H9 (cell line): ENCODE measurements around the gene LNX2. TPM values are rescaled to one million over a fixed set of nuclear protein-coding genes. Genes with fewer than 3 reads are reported as not detected.

Experiments used
- DNase-seq: peaks from one replicate; pipeline ENCODE4 v3.0.0-alpha.2; 2017
- H2AFZ ChIP-seq: one replicate; pipeline ENCODE4 v1.6.1; 2013; ENCODE audit warnings: mild to moderate bottlenecking, low read length, control low read depth, moderate library complexity
- H2AK5ac ChIP-seq: 2 replicates; pipeline ENCODE4 v1.6.1; 2013; ENCODE audit warnings: low read length, control low read depth, mixed read lengths; ENCODE audit not compliant: insufficient read length
- H2BK120ac ChIP-seq: one replicate; pipeline ENCODE4 v1.6.1; 2013; ENCODE audit warnings: low read depth, mild to moderate bottlenecking, low read length, control low read depth, inconsistent platforms; ENCODE audit not compliant: poor library complexity, severe bottlenecking
- H2BK12ac ChIP-seq: 2 replicates; pipeline ENCODE4 v1.6.1; 2013; ENCODE audit warnings: low read length, control low read depth, mixed read lengths, low read depth; ENCODE audit not compliant: insufficient read length
- H2BK15ac ChIP-seq: 2 replicates; pipeline ENCODE4 v1.6.1; 2013; ENCODE audit warnings: low read depth, low read length, control low read depth
- H2BK20ac ChIP-seq: one replicate; pipeline ENCODE4 v1.6.1; 2013; ENCODE audit warnings: low read depth, mild to moderate bottlenecking, low read length, control low read depth, inconsistent platforms; ENCODE audit not compliant: poor library complexity, severe bottlenecking
- H2BK5ac ChIP-seq: 2 replicates; pipeline ENCODE4 v1.6.1; 2013; ENCODE audit warnings: low read length, control low read depth, mixed read lengths; ENCODE audit not compliant: insufficient read length
- H3K14ac ChIP-seq: 2 replicates; pipeline ENCODE4 v1.6.1; 2013; ENCODE audit warnings: low read length, control low read depth; ENCODE audit not compliant: insufficient read depth
- H3K18ac ChIP-seq: 2 replicates; pipeline ENCODE4 v1.6.1; 2013; ENCODE audit warnings: low read depth, mild to moderate bottlenecking, mixed read lengths, low read length, control low read depth; ENCODE audit not compliant: insufficient read length
- H3K23ac ChIP-seq: 2 replicates; pipeline ENCODE4 v1.6.1; 2013; ENCODE audit warnings: low read length, control low read depth, mixed read lengths, low read depth; ENCODE audit not compliant: insufficient read length
- H3K23me2 ChIP-seq: 2 replicates; pipeline ENCODE4 v1.6.1; 2013; ENCODE audit warnings: low read depth, mild to moderate bottlenecking, mixed read lengths, low read length, control low read depth; ENCODE audit not compliant: insufficient read length, poor library complexity, severe bottlenecking
- H3K27ac ChIP-seq: 2 replicates; pipeline ENCODE4 v1.5.1; 2013; ENCODE audit warnings: low read length, control low read depth, mixed read lengths, low read depth; ENCODE audit not compliant: insufficient read length
- H3K27me3 ChIP-seq: 2 replicates; pipeline ENCODE4 v1.6.1; 2013; ENCODE audit warnings: low read length, control low read depth, inconsistent platforms; ENCODE audit not compliant: insufficient read depth
- H3K4ac ChIP-seq: 2 replicates; pipeline ENCODE4 v1.6.1; 2013; ENCODE audit warnings: low read depth, mild to moderate bottlenecking, control low read depth, inconsistent platforms, low read length, moderate library complexity
- H3K4me1 ChIP-seq: 2 replicates; pipeline ENCODE4 v1.6.1; 2013; ENCODE audit warnings: low read length, control low read depth, inconsistent platforms; ENCODE audit not compliant: insufficient read depth
- H3K4me2 ChIP-seq: 2 replicates; pipeline ENCODE4 v1.6.1; 2013; ENCODE audit warnings: low read length, control low read depth, mixed read lengths; ENCODE audit not compliant: insufficient read length, insufficient read depth
- H3K56ac ChIP-seq: 2 replicates; pipeline ENCODE4 v1.6.1; 2013; ENCODE audit warnings: low read depth, mild to moderate bottlenecking, mixed read lengths, low read length, control low read depth; ENCODE audit not compliant: insufficient read length
- H3K79me1 ChIP-seq: 2 replicates; pipeline ENCODE4 v1.6.1; 2013; ENCODE audit warnings: low read depth, mild to moderate bottlenecking, moderate library complexity, low read length, control low read depth, inconsistent platforms; ENCODE audit not compliant: insufficient read depth, poor library complexity, severe bottlenecking
- H3K79me2 ChIP-seq: 2 replicates; pipeline ENCODE4 v1.6.1; 2013; ENCODE audit warnings: low read length, control low read depth, inconsistent platforms; ENCODE audit not compliant: insufficient read depth
- H3K9ac ChIP-seq: 2 replicates; pipeline ENCODE4 v1.6.1; 2013; ENCODE audit warnings: low read length, control low read depth, mixed read lengths; ENCODE audit not compliant: insufficient read length; ENCODE audit errors: extremely low read depth
- H3K9me3 ChIP-seq: one replicate; pipeline ENCODE4 v1.6.1; 2013; ENCODE audit warnings: low read depth, low read length, inconsistent platforms; ENCODE audit not compliant: control insufficient read depth
- H3T11ph ChIP-seq: one replicate; pipeline ENCODE4 v1.6.1; 2013; ENCODE audit warnings: mild to moderate bottlenecking, low read length, control low read depth, inconsistent platforms
- H4K20me1 ChIP-seq: one replicate; pipeline ENCODE4 v1.6.1; 2013; ENCODE audit not compliant: control insufficient read depth, insufficient read length, insufficient read depth
- H4K5ac ChIP-seq: 2 replicates; pipeline ENCODE4 v1.6.1; 2013; ENCODE audit warnings: low read depth, mild to moderate bottlenecking, mixed read lengths, low read length, control low read depth; ENCODE audit not compliant: insufficient read length
- H4K8ac ChIP-seq: replicated peaks from 2 replicates; pipeline ENCODE4 v1.6.1; 2013; ENCODE audit warnings: low read length, control low read depth, mixed read lengths, low read depth; ENCODE audit not compliant: insufficient read length
- H4K91ac ChIP-seq: 2 replicates; pipeline ENCODE4 v1.6.1; 2013; ENCODE audit warnings: low read depth, mild to moderate bottlenecking, moderate library complexity, mixed read lengths, low read length, control low read depth; ENCODE audit not compliant: insufficient read length
- H3K27ac Mint-ChIP-seq, 3 experiments: 2 replicates in 2 of 3; 3 replicates in 1 of 3; pipeline ENCODE4 v1.8.0; 2020 to 2021; ENCODE audit warnings: mixed read lengths in 3 of 3, mild to moderate bottlenecking in 1 of 3, moderate library complexity in 1 of 3
- H3K27me3 Mint-ChIP-seq: 2 replicates; pipeline ENCODE4 v1.8.0; 2021; ENCODE audit warnings: low read depth, mild to moderate bottlenecking, moderate library complexity, mixed read lengths
- H3K36me3 Mint-ChIP-seq, 3 experiments: 2 replicates in 2 of 3; 3 replicates in 1 of 3; pipeline ENCODE4 v1.8.0; 2020 to 2021; ENCODE audit warnings: low read depth in 3 of 3, mixed read lengths in 3 of 3; ENCODE audit not compliant: insufficient read depth in 1 of 3
- H3K4me1 Mint-ChIP-seq, 2 experiments: 2 replicates each; pipeline ENCODE4 v1.8.0; 2020; ENCODE audit warnings: mixed read lengths in 2 of 2
- H3K4me3 Mint-ChIP-seq, 2 experiments: 2 replicates in 1 of 2; 3 replicates in 1 of 2; pipeline ENCODE4 v1.8.0; 2020 to 2021; ENCODE audit warnings: mild to moderate bottlenecking in 2 of 2, mixed read lengths in 2 of 2, moderate library complexity in 1 of 2
- H3K9me3 Mint-ChIP-seq, 2 experiments: 2 replicates in 1 of 2; 3 replicates in 1 of 2; pipeline ENCODE4 v1.8.0; 2020; ENCODE audit warnings: mild to moderate bottlenecking in 2 of 2, mixed read lengths in 2 of 2, moderate library complexity in 1 of 2
- CTCF ChIP-seq: fragments of 200-600 bp; sonication (generic); conservative IDR thresholded peaks from 3 replicates; pipeline ENCODE4 v1.8.0; 2021; ENCODE audit warnings: antibody characterized with exemption, mild to moderate bottlenecking
- WGBS: extraction: QIAGEN DNeasy Blood & Tissue Kit; methylation state at CpG from one replicate; pipeline ENCODE4 v1.1.7; 2013; ENCODE audit warnings: missing lambda C conversion rate, low lambda C conversion rate, mixed read lengths; ENCODE audit not compliant: insufficient read length; ENCODE audit errors: extremely low coverage; 5-methylcytosine and 5-hydroxymethylcytosine counted together
- total RNA-seq: library from RNA; stranded (reverse); gene quantifications from 2 replicates; pipeline ENCODE4 v1.2.1, GENCODE V29; 2021

Gene LNX2
- total RNA-seq, 1 experiment from 2014 or later: 12.4 TPM

- Histone ChIP-seq H4K20me1 (no peaks in the 10 kb centered on the region), H3K4me1 (no peaks in the 10 kb centered on the region), H4K91ac (no peak overlapping the region), H3K4me2 (no peak overlapping the region), H4K8ac (no peak overlapping the region), H4K5ac (no peak overlapping the region), H3K79me1 (no peaks in the 10 kb centered on the region), H3T11ph (no peak overlapping the region), H3K9me3 (no peaks in the 10 kb centered on the region), H3K56ac (no peak overlapping the region), H2BK120ac (no peak overlapping the region), H2AFZ (no peak overlapping the region), H3K27me3 (no peaks in the 10 kb centered on the region), H3K79me2 (no peaks in the 10 kb centered on the region), H2BK12ac (no peak overlapping the region), H3K23me2 (no peaks in the 10 kb centered on the region), H3K9ac (no peak overlapping the region), H2BK20ac (no peak overlapping the region), H3K27ac (no peak overlapping the region), H3K18ac (no peak overlapping the region), H2BK15ac (no peak overlapping the region), H3K23ac (no peak overlapping the region), H2BK5ac (no peak overlapping the region), H3K14ac (no peak overlapping the region), H3K4ac (no peak overlapping the region), H2AK5ac (no peak overlapping the region)
- no peak for DNase-seq
- Mint-ChIP-seq H3K27me3 (no peaks in the 10 kb centered on the region), H3K36me3 (peaks cover 14 to 48% (median 38%) of the 10 kb centered on the region in 3 experiments; a peak in 6 of 7 replicates), H3K27ac (peak overlapping the region in 1 of 3 experiments; percentile 34; a peak in 2 of 7 replicates), H3K4me3 (no peak overlapping the region), H3K4me1 (no peaks in the 10 kb centered on the region), H3K9me3 (no peaks in the 10 kb centered on the region; a peak in 1 of 5 replicates)
- no CpG with 5 or more reads among the region's 4 CpGs for WGBS
- no peak for TF ChIP-seq CTCF
These were observed 68.8 kb downstream of the LNX2 start for GRCh38 chr13:27551562-27551961.
